Bronchial epithelial cell (primary cell): ENCODE data around the gene ZFYVE26. TPM values are rescaled to one million over a fixed set of nuclear protein-coding genes. Genes with fewer than 3 reads are reported as not detected.

Source experiments
- DNase-seq: peaks from one replicate; pipeline ENCODE4 v3.0.0-alpha.2; 2010; ENCODE audit warnings: low read depth
- FAIRE-seq: peaks from 2 replicates; lab custom pipeline; 2011; peaks lifted over from hg19 to GRCh38; lab: Jason Lieb, UNC
- H3K27me3 ChIP-seq: 2 replicates; pipeline ENCODE4 v1.5.1; 2011; ENCODE audit warnings: low read length; ENCODE audit not compliant: control insufficient read depth, insufficient read depth
- H3K36me3 ChIP-seq: 2 replicates; pipeline ENCODE4 v1.5.1; 2011; ENCODE audit warnings: low read length; ENCODE audit not compliant: control insufficient read depth, insufficient read depth
- H3K4me3 ChIP-seq: 2 replicates; pipeline ENCODE4 v1.5.1; 2011; ENCODE audit warnings: mild to moderate bottlenecking, low read depth, low read length, control low read depth
- CTCF ChIP-seq: IDR thresholded peaks from 2 replicates; pipeline ENCODE4 v1.5.1; 2011; ENCODE audit warnings: mild to moderate bottlenecking, moderate library complexity, low read length, control low read depth, inconsistent platforms; ENCODE audit not compliant: insufficient read depth, severe bottlenecking
- total RNA-seq: library from RNA; depleted of rRNA; stranded (reverse); fragments of >200 nt; gene quantifications from 2 replicates; pipeline ENCODE4 v1.2.1, GENCODE V29; 2014

Gene ZFYVE26
- total RNA-seq, 1 donor from 2014 or later: 11.3 TPM

- TF ChIP-seq CTCF: no peak
- no peak overlapping the region for H3K4me3 ChIP-seq
- no peaks in the 10 kb centered on the region for H3K36me3 ChIP-seq
- FAIRE-seq: no peak
- no peaks in the 10 kb centered on the region for H3K27me3 ChIP-seq
- DNase-seq: no peak
Observed at GRCh38 chr14:67853715-67854114, 37.3 kb upstream of the ZFYVE26 start.

- TF ChIP-seq CTCF: no peak
- FAIRE-seq (no peak), DNase-seq (no peak)
- no peak overlapping the region for H3K4me3 ChIP-seq
- no peaks in the 10 kb centered on the region for H3K36me3 ChIP-seq
- H3K27me3 ChIP-seq: no peaks in the 10 kb centered on the region
Observed at GRCh38 chr14:67852926-67853604, 36.7 kb upstream of the ZFYVE26 start.

GRCh38 chr14:67851785-67852410 lies 35.5 kb upstream of the ZFYVE26 start:
- H3K27me3 ChIP-seq: no peaks in the 10 kb centered on the region
- TF ChIP-seq CTCF: no peak
- FAIRE-seq: no peak
- no peak for DNase-seq
- H3K36me3 ChIP-seq: no peaks in the 10 kb centered on the region
- no peak overlapping the region for H3K4me3 ChIP-seq

- FAIRE-seq: no peak
- no peak overlapping the region for H3K4me3 ChIP-seq
- no peak for TF ChIP-seq CTCF
- DNase-seq: no peak
- no peaks in the 10 kb centered on the region for H3K36me3 ChIP-seq
- H3K27me3 ChIP-seq: no peaks in the 10 kb centered on the region
Observed at GRCh38 chr14:67850066-67850830, 33.9 kb upstream of the ZFYVE26 start.

GRCh38 chr14:67846029-67846610 lies 29.7 kb upstream of the ZFYVE26 start:
- H3K27me3 ChIP-seq: no peaks in the 10 kb centered on the region
- TF ChIP-seq CTCF: no peak
- H3K4me3 ChIP-seq: no peak overlapping the region
- FAIRE-seq (no peak), DNase-seq (no peak)
- no peaks in the 10 kb centered on the region for H3K36me3 ChIP-seq
